Endothelial cell of umbilical vein (primary cell): ENCODE results near the gene KBTBD8. TPM values are rescaled to one million over a fixed set of nuclear protein-coding genes. Genes with fewer than 3 reads are reported as not detected.

Experiments used
- BruUV-seq: library from RNA; stranded (reverse); fragments of 400-500 nt; replicated peaks from 2 replicates; lab custom pipeline; 2021; lab: Mats Ljungman, UMichigan
- CTCF ChIA-PET: fragments of 300-600, 350-600 bp; sonication (Branson Sonifier 250); formaldehyde crosslinking; loops from one replicate; lab custom pipeline; 2021; ENCODE audit warnings: antibody characterized with exemption, inconsistent platforms; lab: Charles Lee
- POLR2A ChIA-PET: fragments of 300-600, 350-600 bp; sonication (Branson Sonifier 250); formaldehyde crosslinking; loops from one replicate; lab custom pipeline; 2021; ENCODE audit warnings: antibody characterized with exemption, inconsistent platforms; lab: Charles Lee
- DNase-seq: peaks from one replicate; pipeline ENCODE4 v3.0.0-alpha.2; 2011; ENCODE audit warnings: low read depth, low spot score
- FAIRE-seq: peaks from 2 replicates; lab custom pipeline; 2011; peaks lifted over from hg19 to GRCh38; lab: Jason Lieb, UNC
- H2AFZ ChIP-seq: 2 replicates; pipeline ENCODE4 v1.6.0; 2012; ENCODE audit warnings: low read depth, low read length, control low read depth, inconsistent platforms
- H3K27ac ChIP-seq: 2 replicates; pipeline ENCODE4 v1.5.1; 2011; ENCODE audit warnings: low read depth, mild to moderate bottlenecking, control low read depth, low read length, moderate library complexity; ENCODE audit not compliant: insufficient read depth
- H3K27me3 ChIP-seq, 2 experiments: 2 replicates each; pipeline versions ENCODE4 v1.6.0 to v1.6.1; 2011; ENCODE audit warnings: low read length in 2 of 2, mixed read lengths in 1 of 2; ENCODE audit not compliant: control insufficient read depth in 2 of 2, insufficient read depth in 2 of 2
- H3K36me3 ChIP-seq, 2 experiments: 2 replicates in 1 of 2; 3 replicates in 1 of 2; pipeline ENCODE4 v1.5.1; 2011; ENCODE audit warnings: low read length in 2 of 2, mild to moderate bottlenecking in 1 of 2, moderate library complexity in 1 of 2; ENCODE audit not compliant: control insufficient read depth in 2 of 2, insufficient read depth in 2 of 2; ENCODE audit errors: extremely low read depth in 1 of 2
- H3K4me1 ChIP-seq: 3 replicates; pipeline ENCODE4 v1.5.1; 2011; ENCODE audit warnings: mild to moderate bottlenecking, low read length; ENCODE audit not compliant: control insufficient read depth, insufficient read depth; ENCODE audit errors: extremely low read depth
- H3K4me2 ChIP-seq: 2 replicates; pipeline ENCODE4 v1.6.1; 2011; ENCODE audit warnings: low read length, control low read depth, mixed read lengths; ENCODE audit not compliant: insufficient read depth
- H3K4me3 ChIP-seq, 3 experiments: fragments of 200-600 bp in 1 of 3; sonication (generic), shearing (Covaris generic) in 1 of 3; replicated peaks in 1 of 3; 2 replicates each; pipeline ENCODE4 v1.5.1; 2011 to 2016; ENCODE audit warnings: control low read depth in 3 of 3, low read length in 3 of 3, mild to moderate bottlenecking in 2 of 3, inconsistent platforms in 1 of 3, low read depth in 1 of 3, moderate library complexity in 1 of 3; ENCODE audit not compliant: insufficient read depth in 1 of 3
- H3K79me2 ChIP-seq: 2 replicates; pipeline ENCODE4 v1.6.0; 2012; ENCODE audit warnings: low read length, inconsistent platforms; ENCODE audit not compliant: control insufficient read depth, insufficient read depth
- H3K9ac ChIP-seq: replicated peaks from 2 replicates; pipeline ENCODE3; 2011; ENCODE audit warnings: low read length, control low read depth; ENCODE audit not compliant: insufficient read depth; ENCODE audit errors: extremely low read depth
- H3K9me1 ChIP-seq: replicated peaks from 3 replicates; pipeline ENCODE4 v1.6.0; 2011; ENCODE audit warnings: mild to moderate bottlenecking, low read length; ENCODE audit not compliant: control insufficient read depth, insufficient read depth; ENCODE audit errors: extremely low read depth
- H3K9me3 ChIP-seq: replicated peaks from 2 replicates; pipeline ENCODE4 v1.5.1; 2012; ENCODE audit warnings: low read length, inconsistent platforms; ENCODE audit not compliant: control insufficient read depth, insufficient read depth
- H4K20me1 ChIP-seq: replicated peaks from 2 replicates; pipeline ENCODE3; 2011; ENCODE audit warnings: mild to moderate bottlenecking, low read length; ENCODE audit not compliant: control insufficient read depth, insufficient read depth; ENCODE audit errors: extremely low read depth
- EZH2 ChIP-seq: IDR thresholded peaks from 2 replicates; pipeline ENCODE4 v1.6.1; 2012; ENCODE audit warnings: borderline replicate concordance, low read depth, mild to moderate bottlenecking, moderate library complexity, low read length, inconsistent platforms; ENCODE audit not compliant: severe bottlenecking
- GATA2 ChIP-seq: IDR thresholded peaks from 2 replicates; pipeline ENCODE4 v1.7.0; 2011; ENCODE audit warnings: low read depth, mild to moderate bottlenecking, moderate library complexity, mixed read lengths, low read length; ENCODE audit not compliant: insufficient read length, insufficient read depth
- JUN ChIP-seq: IDR thresholded peaks from 2 replicates; pipeline ENCODE4 v1.6.1; 2011; ENCODE audit warnings: borderline replicate concordance, low read depth; ENCODE audit not compliant: insufficient read length, insufficient read depth
- POLR2A ChIP-seq: IDR thresholded peaks from 2 replicates; pipeline ENCODE4 v1.6.1; 2012; ENCODE audit warnings: low read depth, mild to moderate bottlenecking, control low read depth, low read length
- POLR2AphosphoS5 ChIP-seq: IDR thresholded peaks from 2 replicates; pipeline ENCODE4 v1.6.1; 2012; ENCODE audit warnings: low read depth, mild to moderate bottlenecking, control low read depth, low read length, moderate library complexity; ENCODE audit not compliant: insufficient read depth
- dilution Hi-C: fragments of 300-500 bp; cut with MboI; formaldehyde crosslinking; loops from one replicate; pipeline ENCODE4 v1.15.0; 2019; ENCODE audit warnings: low sequenced_read_pairs; ENCODE audit not compliant: extremely low pct_ligation_motif_present
- intact Hi-C: fragments of 100-400 bp; cut with micrococcal nuclease; formaldehyde crosslinking; loops from one replicate; pipeline ENCODE4 v1.10.0; 2022
- polyA plus RNA-seq, 4 experiments: library from polyadenylated mRNA; depleted of rRNA in 3 of 4; stranded (reverse) in 3 of 4; unstranded in 1 of 4; fragments of >200 nt; gene quantifications; 2 replicates each; pipeline versions ENCODE4 v1.2.1 to v1.2.3, GENCODE V29; 2011 to 2012; ENCODE audit warnings: missing spikeins in 1 of 4
- total RNA-seq: library from RNA; stranded (reverse); gene quantifications from 2 replicates; pipeline ENCODE4 v1.2.3, GENCODE V29; 2021
- TF ChIP-seq, protein P1 (sequence below), 2 donors: IDR thresholded peaks; 1 replicate in 1 of 2; 2 replicates in 1 of 2; pipeline ENCODE4 v1.5.1; 2011; ENCODE audit warnings: low read length in 2 of 2, mild to moderate bottlenecking in 2 of 2, moderate library complexity in 2 of 2, control low read depth in 1 of 2, inconsistent platforms in 1 of 2, low read depth in 1 of 2; ENCODE audit not compliant: insufficient read depth in 1 of 2; ENCODE audit errors: extremely low read depth in 1 of 2

Gene KBTBD8
- total and polyA plus RNA-seq, 2 donors (not counting 3 experiments of a cell fraction or from before 2014, with no cell fraction given): 0.26 to 1.1 TPM

DNA sequence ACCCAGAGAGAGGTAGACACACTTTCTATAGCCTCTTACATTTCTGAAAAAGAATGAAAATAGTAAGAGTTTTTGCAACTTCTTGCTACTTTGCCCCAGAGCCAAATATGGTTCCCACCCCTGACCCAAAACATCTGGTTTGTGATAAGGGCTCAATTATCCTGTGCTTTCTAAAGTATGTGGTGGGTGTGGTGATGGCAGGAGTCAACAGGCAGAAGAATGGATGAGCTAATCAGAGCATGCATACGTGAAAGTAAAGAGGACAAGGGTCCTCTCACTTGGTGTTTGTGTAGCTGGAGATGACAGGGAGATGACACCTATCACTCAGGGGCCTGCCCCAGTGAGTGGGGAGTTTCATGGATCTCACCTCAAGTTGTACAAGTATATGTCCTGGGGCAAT, 19.1 kb downstream of the KBTBD8 start:
- DNase-seq (no peak), FAIRE-seq (no peak)
- no peaks in the 10 kb centered on the region for H3K4me1 ChIP-seq
- no peaks in the 10 kb centered on the region for H3K36me3 ChIP-seq
- no peaks in the 10 kb centered on the region for H3K79me2 ChIP-seq
- H3K9ac ChIP-seq: no peak overlapping the region
- no peak overlapping the region for H3K4me3 ChIP-seq
- H3K4me2 ChIP-seq: no peak overlapping the region
- ChIA-PET POLR2A (no interaction called here), CTCF (no interaction called here)
- H3K9me1 ChIP-seq: no peaks in the 10 kb centered on the region
- H2AFZ ChIP-seq: no peak overlapping the region
- H3K9me3 ChIP-seq: no peaks in the 10 kb centered on the region
- TF ChIP-seq POLR2AphosphoS5: no peak
- TF ChIP-seq POLR2A: no peak
- TF ChIP-seq, protein P1, sequence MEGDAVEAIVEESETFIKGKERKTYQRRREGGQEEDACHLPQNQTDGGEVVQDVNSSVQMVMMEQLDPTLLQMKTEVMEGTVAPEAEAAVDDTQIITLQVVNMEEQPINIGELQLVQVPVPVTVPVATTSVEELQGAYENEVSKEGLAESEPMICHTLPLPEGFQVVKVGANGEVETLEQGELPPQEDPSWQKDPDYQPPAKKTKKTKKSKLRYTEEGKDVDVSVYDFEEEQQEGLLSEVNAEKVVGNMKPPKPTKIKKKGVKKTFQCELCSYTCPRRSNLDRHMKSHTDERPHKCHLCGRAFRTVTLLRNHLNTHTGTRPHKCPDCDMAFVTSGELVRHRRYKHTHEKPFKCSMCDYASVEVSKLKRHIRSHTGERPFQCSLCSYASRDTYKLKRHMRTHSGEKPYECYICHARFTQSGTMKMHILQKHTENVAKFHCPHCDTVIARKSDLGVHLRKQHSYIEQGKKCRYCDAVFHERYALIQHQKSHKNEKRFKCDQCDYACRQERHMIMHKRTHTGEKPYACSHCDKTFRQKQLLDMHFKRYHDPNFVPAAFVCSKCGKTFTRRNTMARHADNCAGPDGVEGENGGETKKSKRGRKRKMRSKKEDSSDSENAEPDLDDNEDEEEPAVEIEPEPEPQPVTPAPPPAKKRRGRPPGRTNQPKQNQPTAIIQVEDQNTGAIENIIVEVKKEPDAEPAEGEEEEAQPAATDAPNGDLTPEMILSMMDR (IDR thresholded peaks at IDR 0.05; ENCODE audit: extremely low read depth in 1 of 2, insufficient read depth in 1 of 2, low read depth in 1 of 2, low read length in 2 of 2): no peak
- H3K27me3 ChIP-seq: no peaks in the 10 kb centered on the region
- dilution Hi-C loops (no loop called here), intact Hi-C loops (no loop called here)
- no peaks in the 10 kb centered on the region for H4K20me1 ChIP-seq
- no TSS peak for BruUV-seq
- no peak overlapping the region for H3K27ac ChIP-seq

DNA sequence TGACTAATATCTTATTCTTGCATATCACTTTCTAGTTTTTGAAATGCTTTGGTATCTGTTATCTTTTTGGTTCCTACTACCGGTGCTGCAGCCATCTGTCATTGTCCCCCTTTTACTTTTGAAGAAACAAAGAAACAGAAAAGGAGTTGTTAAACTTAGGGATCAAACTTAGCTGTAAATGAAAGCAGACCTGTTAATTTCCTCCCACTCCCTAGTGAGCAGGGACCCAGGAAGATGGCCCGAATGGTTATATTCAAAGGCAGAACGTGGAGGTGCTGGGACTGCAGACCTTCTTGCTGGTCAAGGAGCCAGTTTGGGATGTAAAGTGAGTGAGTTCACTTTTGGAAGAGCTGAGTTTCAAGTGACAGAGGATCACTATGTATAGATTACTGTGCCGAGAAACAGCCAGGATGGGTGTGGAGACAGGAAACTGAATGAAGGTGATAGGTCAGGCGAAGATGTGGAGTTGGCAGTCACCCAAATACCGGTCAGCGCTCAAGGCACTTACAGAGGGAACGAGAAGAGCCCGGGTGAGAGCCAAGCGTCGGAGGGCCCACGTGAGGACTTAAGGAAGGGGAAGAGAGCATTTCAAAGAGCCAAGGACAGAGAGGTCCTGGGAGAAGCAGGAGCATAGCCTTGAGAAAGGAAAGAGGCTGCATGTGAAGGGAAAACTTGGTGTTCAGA, 20.1 kb downstream of the KBTBD8 start:
- intact Hi-C loops (no loop called here), dilution Hi-C loops (no loop called here)
- no peaks in the 10 kb centered on the region for H4K20me1 ChIP-seq
- no peak overlapping the region for H3K27ac ChIP-seq
- no peaks in the 10 kb centered on the region for H3K79me2 ChIP-seq
- no peak overlapping the region for H3K9ac ChIP-seq
- DNase-seq (no peak), FAIRE-seq (no peak)
- H3K27me3 ChIP-seq: no peaks in the 10 kb centered on the region
- CTCF ChIA-PET: interaction anchor here (0.7 to 1.0 kb wide), 2 partner anchors 9 to 20 kb away, joined by 3 read pairs; partner anchors contain the start of gene KBTBD8
- no peaks in the 10 kb centered on the region for H3K9me3 ChIP-seq
- no peak for TF ChIP-seq GATA2
- TF ChIP-seq JUN: no peak
- TF ChIP-seq EZH2: no peak
- no peak overlapping the region for H3K4me3 ChIP-seq
- BruUV-seq: no TSS peak
- no peaks in the 10 kb centered on the region for H3K36me3 ChIP-seq
- H2AFZ ChIP-seq: no peak overlapping the region
- POLR2A ChIA-PET: no interaction called here
- no peaks in the 10 kb centered on the region for H3K9me1 ChIP-seq
- H3K4me1 ChIP-seq: no peaks in the 10 kb centered on the region
- no peak overlapping the region for H3K4me2 ChIP-seq
